Measurements from ENCODE around the gene HSD17B8. TPM values are rescaled to one million over a fixed set of nuclear protein-coding genes. Genes with fewer than 3 reads are reported as not detected.

Gene HSD17B8
- total RNA-seq, 4 donors from 2014 or later: 39.3 to 49.5 (median 41.8) TPM

- WGBS, 2 donors: 0 to 1% methylated on average over 41 to 43 of the region's 43 CpGs
- H3K4me3 ChIP-seq (ENCODE audit: low read depth, poor library complexity, severe bottlenecking): no peak overlapping the region
- intact Hi-C loops (cut with DNase I; ENCODE audit: low total_unique reads): no loop called here
- DNase-seq (ENCODE audit: low spot score in 2 of 2): peak in 1 of 2 donors; percentile 87
- TF ChIP-seq CTCF (IDR thresholded peaks at IDR 0.05): no peak
- no peak for TF ChIP-seq POLR2A (IDR thresholded peaks at IDR 0.05)
Measured at GRCh38 chr6:33213166-33213988, 8.9 kb downstream of the HSD17B8 start.

- intact Hi-C loops (cut with DNase I; ENCODE audit: low total_unique reads): no loop called here
- DNase-seq (ENCODE audit: low spot score in 2 of 2): peak in 1 of 2 donors; percentile 80
- TF ChIP-seq CTCF (IDR thresholded peaks at IDR 0.05) (no peak), POLR2A (IDR thresholded peaks at IDR 0.05) (no peak)
- 11 to 21% methylated on average over 9 of the region's 9 CpGs for WGBS, 2 donors
- no peak overlapping the region for H3K4me3 ChIP-seq (ENCODE audit: low read depth, poor library complexity, severe bottlenecking)
Measured at GRCh38 chr6:33213989-33214335, 9.5 kb downstream of the HSD17B8 start.

GRCh38 chr6:33215271-33216116 is 11.0 kb downstream of the HSD17B8 start:
- DNase-seq (ENCODE audit: low spot score in 2 of 2): peak in 1 of 2 donors; percentile 61
- no peak for TF ChIP-seq POLR2A (IDR thresholded peaks at IDR 0.05)
- TF ChIP-seq CTCF (IDR thresholded peaks at IDR 0.05): no peak
- 75 to 84% methylated on average over 7 to 8 of the region's 9 CpGs for WGBS, 2 donors

GRCh38 chr6:33216117-33216649 is 11.7 kb downstream of the HSD17B8 start:
- no peak for TF ChIP-seq CTCF (IDR thresholded peaks at IDR 0.05)
- TF ChIP-seq POLR2A (IDR thresholded peaks at IDR 0.05): no peak

More at GRCh38 chr6:33215271-33216116, 11.0 kb downstream of the HSD17B8 start:
- intact Hi-C loops (cut with DNase I; ENCODE audit: low total_unique reads): no loop called here
- H3K4me3 ChIP-seq (ENCODE audit: low read depth, poor library complexity, severe bottlenecking): no peak overlapping the region

GRCh38 chr6:33217246-33217645 is 12.8 kb downstream of the HSD17B8 start:
- no peak for DNase-seq (ENCODE audit: low spot score in 2 of 2)
- 62 to 72% methylated on average over 6 of the region's 6 CpGs for WGBS, 2 donors
- intact Hi-C loops (cut with DNase I; ENCODE audit: low total_unique reads): no loop called here
- H3K4me3 ChIP-seq (ENCODE audit: low read depth, poor library complexity, severe bottlenecking): no peak overlapping the region
- TF ChIP-seq POLR2A (IDR thresholded peaks at IDR 0.05) (no peak), CTCF (IDR thresholded peaks at IDR 0.05) (no peak)

More at GRCh38 chr6:33216117-33216649, 11.7 kb downstream of the HSD17B8 start:
- peak in 1 of 2 donors; percentile 57 for DNase-seq (ENCODE audit: low spot score in 2 of 2)
- H3K4me3 ChIP-seq (ENCODE audit: low read depth, poor library complexity, severe bottlenecking): no peak overlapping the region
- intact Hi-C loops (cut with DNase I; ENCODE audit: low total_unique reads): no loop called here
- 86 to 89% methylated on average over 2 to 4 of the region's 4 CpGs for WGBS, 2 donors

Measured in lower leg skin (tissue), 4 donors.